ENCODE data around the gene TSPAN18. TPM values are rescaled to one million over a fixed set of nuclear protein-coding genes. Genes with fewer than 3 reads are reported as not detected.
A peak's percentile ranks its signal among the peaks of the same experiment; 100 is the strongest.

The TSPAN18 gene
- total and polyA plus RNA-seq, 2 experiments from 2014 or later = 68.6 to 82.8 TPM

- no peak for TF ChIP-seq CTCF (IDR thresholded peaks at IDR 0.05; ENCODE audit: low read depth, low read length)
- no peak overlapping the region for H3K27ac ChIP-seq
These were observed 132.2 kb downstream of the TSPAN18 start for GRCh38 chr11:44858796-44859527.

GRCh38 chr11:44859528-44859925 is 132.8 kb downstream of the TSPAN18 start:
- H3K27ac ChIP-seq = no peak overlapping the region
- TF ChIP-seq CTCF (IDR thresholded peaks at IDR 0.05; ENCODE audit: low read depth, low read length) = no peak
- H3K27me3 ChIP-seq = no peaks in the 10 kb centered on the region
- no peaks in the 10 kb centered on the region for H3K36me3 ChIP-seq
- H3K9me3 ChIP-seq (ENCODE audit: low read depth) = no peaks in the 10 kb centered on the region
- H3K4me1 ChIP-seq (ENCODE audit: low read depth) = peaks cover 3% of the 10 kb centered on the region
- no peak for DNase-seq (ENCODE audit: low read depth in 1 of 2, low spot score in 1 of 2)
- no peak overlapping the region for H3K4me3 ChIP-seq

More at GRCh38 chr11:44858796-44859527, 132.2 kb downstream of the TSPAN18 start:
- H3K4me1 ChIP-seq (ENCODE audit: low read depth) = peaks cover 3% of the 10 kb centered on the region
- peak in 1 of 2 donors; percentile 48 for DNase-seq (ENCODE audit: low read depth in 1 of 2, low spot score in 1 of 2)
- H3K27me3 ChIP-seq = no peaks in the 10 kb centered on the region
- no peak overlapping the region for H3K4me3 ChIP-seq
- no peaks in the 10 kb centered on the region for H3K9me3 ChIP-seq (ENCODE audit: low read depth)
- no peaks in the 10 kb centered on the region for H3K36me3 ChIP-seq

- DNase-seq (ENCODE audit: low read depth in 1 of 2, low spot score in 1 of 2) = no peak
- peaks cover 3% of the 10 kb centered on the region for H3K4me1 ChIP-seq (ENCODE audit: low read depth)
- no peak for TF ChIP-seq CTCF (IDR thresholded peaks at IDR 0.05; ENCODE audit: low read depth, low read length)
- H3K4me3 ChIP-seq = no peak overlapping the region
- H3K9me3 ChIP-seq (ENCODE audit: low read depth) = no peaks in the 10 kb centered on the region
- no peak overlapping the region for H3K27ac ChIP-seq
- no peaks in the 10 kb centered on the region for H3K27me3 ChIP-seq
- no peaks in the 10 kb centered on the region for H3K36me3 ChIP-seq
These were observed 133.6 kb downstream of the TSPAN18 start for GRCh38 chr11:44860346-44860745.

DNA sequence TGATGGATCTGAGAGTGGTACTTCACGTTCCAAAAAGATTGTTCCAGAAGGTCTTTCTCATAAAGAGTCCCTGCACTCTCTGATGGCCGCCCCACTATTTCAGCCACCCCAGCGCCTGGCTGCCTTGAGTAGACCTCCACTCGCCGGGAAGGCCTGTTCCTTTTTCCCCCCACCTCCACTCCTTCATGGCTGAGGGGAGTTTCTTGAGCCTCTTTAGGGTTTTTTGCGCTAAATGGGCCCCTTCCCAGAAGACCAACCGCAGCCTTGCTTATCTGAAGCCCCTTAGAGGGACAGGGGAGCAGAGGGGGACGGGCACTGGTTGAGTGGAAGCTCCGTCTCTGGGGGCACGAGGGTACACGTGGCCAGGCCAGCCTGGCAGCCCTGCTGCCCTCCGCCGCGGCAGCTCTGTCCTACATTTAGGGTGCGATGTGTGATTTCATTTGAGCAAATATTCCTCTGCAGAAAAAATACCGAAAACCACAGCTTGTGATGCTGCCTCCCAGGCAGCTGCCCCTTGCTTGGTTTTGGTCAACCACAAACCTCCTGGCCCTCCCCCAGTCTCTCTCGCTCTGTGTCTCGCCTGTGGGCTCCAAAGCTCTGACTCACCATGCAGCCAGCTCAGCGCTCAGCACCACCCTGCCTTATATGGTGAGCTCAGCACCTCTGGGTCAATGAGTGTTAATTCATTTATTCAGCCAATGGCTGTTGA is 135.2 kb downstream of the TSPAN18 start:
- H3K9me3 ChIP-seq (ENCODE audit: low read depth) = no peaks in the 10 kb centered on the region
- no peaks in the 10 kb centered on the region for H3K36me3 ChIP-seq
- H3K27ac ChIP-seq = peak overlapping the region; percentile 90
- no peak for TF ChIP-seq CTCF (IDR thresholded peaks at IDR 0.05; ENCODE audit: low read depth, low read length)
- H3K4me1 ChIP-seq (ENCODE audit: low read depth) = peaks cover 3% of the 10 kb centered on the region
- H3K4me3 ChIP-seq = no peak overlapping the region
- DNase-seq (ENCODE audit: low read depth in 1 of 2, low spot score in 1 of 2) = peak; percentile 72 to 99
- H3K27me3 ChIP-seq = no peaks in the 10 kb centered on the region

- Histone ChIP-seq H3K27ac (peak overlapping the region; percentile 90), H3K9me3 (ENCODE audit: low read depth) (no peaks in the 10 kb centered on the region), H3K4me1 (ENCODE audit: low read depth) (peaks cover 3% of the 10 kb centered on the region), H3K27me3 (no peaks in the 10 kb centered on the region), H3K36me3 (no peaks in the 10 kb centered on the region), H3K4me3 (no peak overlapping the region)
- DNase-seq (ENCODE audit: low read depth in 1 of 2, low spot score in 1 of 2) = no peak
- TF ChIP-seq CTCF (IDR thresholded peaks at IDR 0.05; ENCODE audit: low read depth, low read length) = no peak
These were observed 135.9 kb downstream of the TSPAN18 start for GRCh38 chr11:44862558-44863101.

Measured in cardiac muscle cell (in vitro differentiated cells and primary cell).